Mesothelial cell of epicardium (in vitro differentiated cells): Measurements from ENCODE around the gene DCAF7. TPM values are rescaled to one million over a fixed set of nuclear protein-coding genes. Genes with fewer than 3 reads are reported as not detected.
A peak's percentile ranks its signal among the peaks of the same experiment; 100 is the strongest.

Experiments used
- DNase-seq, 2 experiments: peaks; one replicate each; pipeline ENCODE4 v3.0.0; 2021; ENCODE audit warnings: low spot score in 2 of 2; ENCODE audit not compliant: unreplicated experiment in 2 of 2
- H3K27ac Mint-ChIP-seq: 2 replicates; pipeline ENCODE4 v1.8.0; 2021; ENCODE audit warnings: mixed read lengths
- H3K27me3 Mint-ChIP-seq: 2 replicates; pipeline ENCODE4 v1.8.0; 2021; ENCODE audit warnings: low read depth, mixed read lengths
- H3K36me3 Mint-ChIP-seq: 2 replicates; pipeline ENCODE4 v1.8.0; 2021; ENCODE audit warnings: mixed read lengths
- H3K4me1 Mint-ChIP-seq: 2 replicates; pipeline ENCODE4 v1.8.0; 2021; ENCODE audit warnings: mixed read lengths
- H3K4me3 Mint-ChIP-seq: 2 replicates; pipeline ENCODE4 v1.8.0; 2021; ENCODE audit warnings: mild to moderate bottlenecking, moderate library complexity, mixed read lengths
- H3K9me3 Mint-ChIP-seq: 2 replicates; pipeline ENCODE4 v1.8.0; 2021; ENCODE audit warnings: mixed read lengths
- CTCF ChIP-seq: fragments of 200-600 bp; sonication (generic); IDR thresholded peaks from one replicate; pipeline ENCODE4 v1.5.0; 2021; ENCODE audit warnings: antibody characterized with exemption; ENCODE audit not compliant: unreplicated experiment
- total RNA-seq: library from RNA; stranded (reverse); gene quantifications from 3 replicates; pipeline ENCODE4 v1.2.1, GENCODE V29; 2021

Gene DCAF7
- total RNA-seq, 1 donor from 2014 or later = 144 TPM

GRCh38 chr17:63635290-63635689 lies 85.0 kb downstream of the DCAF7 start:
- H3K27me3 Mint-ChIP-seq = no peaks in the 10 kb centered on the region
- no peak for DNase-seq
- peaks cover 34% of the 10 kb centered on the region for H3K4me1 Mint-ChIP-seq
- no peak for TF ChIP-seq CTCF
- peaks cover 7% of the 10 kb centered on the region for H3K36me3 Mint-ChIP-seq
- peak overlapping the region; percentile 4 for H3K27ac Mint-ChIP-seq
- no peak overlapping the region for H3K4me3 Mint-ChIP-seq
- no peaks in the 10 kb centered on the region for H3K9me3 Mint-ChIP-seq

- Mint-ChIP-seq H3K36me3 (peaks cover 7% of the 10 kb centered on the region), H3K27me3 (no peaks in the 10 kb centered on the region), H3K9me3 (no peaks in the 10 kb centered on the region), H3K4me1 (peaks cover 34% of the 10 kb centered on the region), H3K27ac (no peak overlapping the region), H3K4me3 (no peak overlapping the region)
- no peak for TF ChIP-seq CTCF
- DNase-seq = no peak
Measured at GRCh38 chr17:63635787-63636186, 85.5 kb downstream of the DCAF7 start.

- peak overlapping the region; percentile 76 for H3K27ac Mint-ChIP-seq
- H3K4me1 Mint-ChIP-seq = peaks cover 28% of the 10 kb centered on the region
- peaks cover 4% of the 10 kb centered on the region for H3K36me3 Mint-ChIP-seq
- no peak for DNase-seq
- TF ChIP-seq CTCF = no peak
- no peaks in the 10 kb centered on the region for H3K9me3 Mint-ChIP-seq
- H3K4me3 Mint-ChIP-seq = no peak overlapping the region
- H3K27me3 Mint-ChIP-seq = no peaks in the 10 kb centered on the region
Measured at GRCh38 chr17:63639125-63639524, 88.8 kb downstream of the DCAF7 start.

- Mint-ChIP-seq H3K4me1 (peaks cover 22% of the 10 kb centered on the region), H3K27ac (peak overlapping the region; percentile 41), H3K36me3 (peaks cover 4% of the 10 kb centered on the region), H3K9me3 (no peaks in the 10 kb centered on the region), H3K27me3 (no peaks in the 10 kb centered on the region), H3K4me3 (no peak overlapping the region)
- no peak for TF ChIP-seq CTCF
- DNase-seq = no peak
Measured at GRCh38 chr17:63640038-63640437, 89.8 kb downstream of the DCAF7 start.

- no peak for TF ChIP-seq CTCF
- H3K27ac Mint-ChIP-seq = no peak overlapping the region
Measured at GRCh38 chr17:63641692-63642448, 91.6 kb downstream of the DCAF7 start.

More at GRCh38 chr17:63641692-63642448, 91.6 kb downstream of the DCAF7 start:
- no peaks in the 10 kb centered on the region for H3K36me3 Mint-ChIP-seq
- H3K9me3 Mint-ChIP-seq = no peaks in the 10 kb centered on the region
- DNase-seq = no peak
- no peak overlapping the region for H3K4me3 Mint-ChIP-seq
- H3K27me3 Mint-ChIP-seq = no peaks in the 10 kb centered on the region
- H3K4me1 Mint-ChIP-seq = peaks cover 20% of the 10 kb centered on the region

Other genes starting within 250 kb of the DCAF7 start
- 20.4 to 21.5 TPM (median 20.5 TPM) in 3 replicates for gene CYB561, start 104.2 kb upstream of the DCAF7 start, total RNA-seq
- gene ACE, start 73.4 kb upstream of the DCAF7 start, total RNA-seq = 2.4 to 2.9 TPM (median 2.6 TPM) in 3 replicates
- 0.16 TPM in 1 of 3 replicates, not detected in the others for gene KCNH6, start 27.1 kb upstream of the DCAF7 start, total RNA-seq
- gene TACO1, start 50.4 kb downstream of the DCAF7 start, total RNA-seq = 14.2 to 18.9 TPM (median 16.2 TPM) in 3 replicates
- 23.1 to 24.0 TPM (median 23.4 TPM) in 3 replicates for gene MAP3K3, start 71.9 kb downstream of the DCAF7 start, total RNA-seq
- 76.5 to 79.3 TPM (median 77.0 TPM) in 3 replicates for gene LIMD2, start 149.6 kb downstream of the DCAF7 start, total RNA-seq
- 57.2 to 62.9 TPM (median 62.3 TPM) in 3 replicates for gene STRADA, start 191.3 kb downstream of the DCAF7 start, total RNA-seq
- 55.9 to 58.2 TPM (median 56.3 TPM) in 3 replicates for gene CCDC47, start 223.1 kb downstream of the DCAF7 start, total RNA-seq
- gene DDX42, start 223.7 kb downstream of the DCAF7 start, total RNA-seq = 183 to 197 TPM (median 186 TPM) in 3 replicates